NCI-H2107 (cell line): ENCODE data around the gene CFAP298.

Source experiments
- DNase-seq: peaks from one replicate; lab custom pipeline; 2025; lab: John Stamatoyannopoulos, UW

CFAP298 gene

DNA sequence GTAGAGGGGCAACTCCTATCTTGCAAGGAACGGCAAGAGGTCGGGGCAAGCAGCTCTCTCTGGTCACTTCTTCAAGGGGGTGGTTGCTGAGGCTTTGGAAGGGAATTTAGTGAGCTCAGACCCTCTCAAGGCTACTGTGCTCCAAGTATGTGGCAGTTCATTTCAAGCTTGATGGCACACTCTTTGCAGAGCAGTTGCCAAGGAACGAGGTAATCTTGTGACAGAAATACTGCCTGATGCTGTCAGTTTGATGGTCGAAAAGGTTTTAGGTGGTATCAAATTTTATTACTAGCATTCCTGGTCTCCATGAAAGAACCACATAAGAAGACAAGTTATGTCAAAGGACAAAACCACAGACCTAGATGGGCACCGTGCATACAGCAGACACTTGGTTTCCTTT is 13.1 kb downstream of the CFAP298 start:
- no peak for DNase-seq

DNA sequence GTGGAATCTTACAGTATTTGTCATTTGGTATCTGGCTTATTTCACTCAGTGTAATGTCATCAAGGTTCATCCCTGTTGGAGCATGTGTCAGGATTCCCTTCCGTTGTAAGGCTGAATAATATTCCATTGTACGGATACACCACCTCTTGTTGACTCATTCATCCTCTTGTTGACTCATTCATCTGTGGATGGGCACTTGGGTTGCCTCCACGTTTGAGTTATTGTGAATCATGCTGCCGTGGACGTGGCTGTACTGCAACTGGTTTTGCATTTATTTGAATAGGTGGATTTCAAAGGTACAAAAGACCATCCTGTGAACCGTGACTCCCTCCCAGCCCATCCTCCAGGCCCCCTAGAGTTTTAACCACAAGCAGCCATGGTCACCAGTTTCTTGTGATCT is 15.0 kb downstream of the CFAP298 start:
- DNase-seq: no peak

DNA sequence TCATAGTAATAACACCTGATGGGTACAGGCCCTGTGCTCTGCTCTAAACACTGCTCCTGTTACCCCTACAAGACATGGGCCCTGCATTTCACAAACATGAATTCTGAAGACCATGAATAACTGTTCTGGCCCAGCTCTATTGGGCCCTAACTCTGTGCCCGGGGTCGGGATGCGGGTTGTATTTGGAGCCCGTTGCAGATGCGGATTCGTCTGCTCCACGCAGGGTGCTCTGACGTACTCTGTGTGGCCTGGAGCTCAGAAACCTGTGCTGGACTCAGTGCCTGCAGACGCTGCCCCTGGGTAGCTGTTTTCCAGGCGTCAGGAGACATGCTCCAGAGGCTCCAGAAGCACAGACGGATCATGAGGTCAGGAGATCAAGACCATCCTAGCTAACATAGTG is 16.7 kb downstream of the CFAP298 start:
- no peak for DNase-seq

GRCh38 chr21:32593690-32594089 is 18.5 kb downstream of the CFAP298 start:
- no peak for DNase-seq

DNA sequence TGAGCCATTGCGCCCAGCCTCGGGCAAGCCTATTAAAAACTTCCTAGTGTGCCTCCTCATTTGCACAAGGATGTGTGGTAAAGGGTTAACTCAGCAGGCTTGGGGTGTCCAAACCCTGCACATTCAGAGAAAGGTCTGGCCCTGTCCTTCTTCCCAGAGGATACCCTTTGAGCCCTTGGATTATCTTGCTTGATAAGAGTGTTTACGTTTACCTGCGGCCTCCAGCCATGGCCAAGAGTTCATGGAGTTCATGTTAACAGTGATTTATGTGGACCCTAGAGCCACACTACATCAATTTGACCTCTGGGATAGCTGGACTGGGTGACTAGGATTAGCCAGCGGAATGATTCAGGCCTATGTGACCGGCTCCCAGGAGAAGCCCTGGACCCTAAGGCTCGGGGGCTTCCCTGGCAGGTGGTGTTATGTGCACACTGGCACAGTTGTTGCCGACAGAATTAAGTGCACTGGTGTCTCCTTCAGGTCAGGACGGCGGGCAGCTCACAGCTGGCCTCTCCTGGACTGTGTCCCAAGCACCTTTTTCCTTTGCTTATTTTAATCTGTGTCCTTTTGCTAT is 19.2 kb downstream of the CFAP298 start:
- no peak for DNase-seq

GRCh38 chr21:32590130-32590529 is 22.0 kb downstream of the CFAP298 start:
- DNase-seq: no peak

DNA sequence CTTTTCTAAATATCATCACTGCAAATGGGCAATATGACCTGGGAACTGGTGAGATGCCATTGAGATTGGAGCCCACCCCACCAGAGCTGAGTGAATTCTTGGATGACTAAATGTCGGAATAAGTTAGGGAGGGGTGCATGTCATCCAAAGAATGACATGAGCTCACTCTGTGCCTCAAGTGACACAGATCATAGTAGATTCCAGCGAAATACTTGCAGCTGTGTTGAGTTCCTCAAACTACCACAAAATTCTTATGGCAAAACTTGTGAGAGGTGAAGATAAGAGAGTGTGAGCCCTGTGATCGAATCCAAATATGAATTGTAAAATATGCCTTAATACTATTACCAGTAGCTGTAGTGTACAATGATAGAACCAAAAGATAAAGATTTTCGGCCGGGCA is 24.5 kb downstream of the CFAP298 start:
- no peak for DNase-seq

- no peak for DNase-seq
Measured at GRCh38 chr21:32587120-32587519, 25.1 kb downstream of the CFAP298 start.

- no peak for DNase-seq
Measured at GRCh38 chr21:32585970-32586369, 26.2 kb downstream of the CFAP298 start.

- no peak for DNase-seq
Measured at GRCh38 chr21:32585042-32585710, 27.0 kb downstream of the CFAP298 start, which contains the start of gene TCP10L. Gene TCP10L, minus strand, starts transcription at chr21:32585523. Its CDS starts 1,219 bp downstream, at chr21:32584304.

- no peak for DNase-seq
Measured at GRCh38 chr21:32584472-32584871, 27.7 kb downstream of the CFAP298 start.

- DNase-seq: no peak
Measured at GRCh38 chr21:32581732-32582131, 30.4 kb downstream of the CFAP298 start.

DNA sequence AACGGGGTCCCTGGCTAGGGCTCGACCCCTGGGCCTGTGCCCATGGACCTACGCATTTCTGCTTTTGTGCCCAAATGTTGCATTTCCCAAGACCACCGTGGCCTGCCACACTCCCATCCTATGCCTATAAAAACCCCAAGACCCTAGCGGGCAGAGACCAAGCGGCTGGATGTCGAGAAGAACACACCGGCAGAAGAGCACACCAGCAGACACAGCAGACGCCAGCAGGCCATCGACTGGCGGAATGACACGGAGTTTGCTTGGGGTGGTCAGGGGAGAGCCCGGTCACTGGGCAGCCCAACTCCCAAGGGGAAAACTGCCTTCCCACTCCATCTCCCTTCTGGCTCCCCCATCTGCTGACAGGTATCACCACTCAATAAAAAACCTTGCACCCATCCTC is 31.2 kb downstream of the CFAP298 start:
- no peak for DNase-seq

DNA sequence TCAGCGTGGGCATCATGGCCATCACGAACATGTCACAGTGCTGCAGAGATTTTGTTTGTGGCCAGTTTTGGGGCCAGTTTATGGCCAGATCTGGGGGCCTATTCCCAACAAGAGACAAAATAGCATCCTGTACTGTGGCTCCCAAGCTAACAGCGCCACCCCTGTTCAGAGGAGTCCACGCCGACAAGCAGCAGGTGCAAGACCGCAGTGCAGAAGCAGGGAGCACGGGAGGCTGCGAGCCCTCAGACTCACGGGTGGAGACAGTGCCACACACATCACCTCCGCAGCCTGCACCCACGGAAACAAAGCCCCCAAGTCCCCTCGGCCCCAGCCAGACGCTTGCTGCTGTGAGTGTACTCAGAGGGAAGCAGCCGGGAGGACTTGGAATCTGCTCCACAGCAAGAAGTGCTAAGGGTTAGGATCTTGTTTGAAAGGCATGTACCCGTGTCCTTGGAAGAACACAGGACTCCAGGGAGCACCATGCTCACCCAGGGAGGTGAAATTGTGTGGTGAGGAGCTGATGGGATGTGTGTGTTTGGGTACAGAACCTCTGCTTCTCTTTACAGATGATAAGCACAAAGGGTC is 34.0 kb downstream of the CFAP298 start:
- no peak for DNase-seq

GRCh38 chr21:32576011-32576410 is 36.2 kb downstream of the CFAP298 start:
- no peak for DNase-seq

DNA sequence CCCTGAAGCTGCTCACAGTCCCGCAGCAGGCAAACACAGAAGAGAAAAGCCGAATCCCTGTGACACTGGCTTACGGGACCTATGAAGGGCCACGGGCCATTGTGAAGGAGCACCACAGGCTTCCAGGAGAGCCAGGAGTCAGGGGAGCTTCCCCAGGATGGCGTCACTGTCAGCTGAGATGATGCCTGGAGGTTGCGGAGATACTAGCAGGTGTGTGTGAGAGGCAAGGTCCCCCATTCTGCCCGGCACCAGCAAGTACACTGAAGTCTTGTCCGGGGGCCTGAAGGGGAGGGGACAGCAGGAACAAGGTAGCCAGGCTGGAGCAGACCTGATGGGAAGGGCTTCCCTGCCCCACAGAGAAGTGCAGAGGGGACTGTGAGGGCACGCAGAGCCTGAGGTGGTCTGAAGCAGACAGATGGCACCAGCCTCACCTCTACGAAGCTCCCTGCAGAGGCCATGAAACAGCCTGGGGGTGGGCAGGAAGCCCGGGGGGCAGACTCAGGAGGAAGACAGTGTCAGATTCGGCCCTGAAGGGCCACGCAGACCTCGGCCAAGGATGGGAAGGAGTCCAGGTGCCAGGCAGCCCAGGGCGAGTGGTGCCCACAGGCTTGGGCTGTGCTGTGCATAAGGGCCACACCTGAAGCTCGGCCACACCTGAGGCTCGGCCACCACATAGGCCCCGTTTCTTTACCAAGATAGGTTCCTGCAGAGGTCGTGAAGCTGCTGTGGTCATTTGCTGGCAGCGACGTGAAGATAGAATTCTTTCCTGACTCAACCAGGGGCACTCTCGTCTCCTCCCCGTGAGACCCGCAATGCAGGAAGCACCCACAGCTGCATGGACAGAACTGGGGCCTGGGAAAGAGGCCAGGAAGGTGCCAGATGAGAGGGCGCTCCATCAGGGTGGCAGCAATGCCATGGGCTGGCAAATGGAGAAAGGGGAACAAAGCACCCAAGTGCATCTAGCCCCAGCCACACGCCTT is 36.9 kb downstream of the CFAP298 start:
- DNase-seq: no peak

DNA sequence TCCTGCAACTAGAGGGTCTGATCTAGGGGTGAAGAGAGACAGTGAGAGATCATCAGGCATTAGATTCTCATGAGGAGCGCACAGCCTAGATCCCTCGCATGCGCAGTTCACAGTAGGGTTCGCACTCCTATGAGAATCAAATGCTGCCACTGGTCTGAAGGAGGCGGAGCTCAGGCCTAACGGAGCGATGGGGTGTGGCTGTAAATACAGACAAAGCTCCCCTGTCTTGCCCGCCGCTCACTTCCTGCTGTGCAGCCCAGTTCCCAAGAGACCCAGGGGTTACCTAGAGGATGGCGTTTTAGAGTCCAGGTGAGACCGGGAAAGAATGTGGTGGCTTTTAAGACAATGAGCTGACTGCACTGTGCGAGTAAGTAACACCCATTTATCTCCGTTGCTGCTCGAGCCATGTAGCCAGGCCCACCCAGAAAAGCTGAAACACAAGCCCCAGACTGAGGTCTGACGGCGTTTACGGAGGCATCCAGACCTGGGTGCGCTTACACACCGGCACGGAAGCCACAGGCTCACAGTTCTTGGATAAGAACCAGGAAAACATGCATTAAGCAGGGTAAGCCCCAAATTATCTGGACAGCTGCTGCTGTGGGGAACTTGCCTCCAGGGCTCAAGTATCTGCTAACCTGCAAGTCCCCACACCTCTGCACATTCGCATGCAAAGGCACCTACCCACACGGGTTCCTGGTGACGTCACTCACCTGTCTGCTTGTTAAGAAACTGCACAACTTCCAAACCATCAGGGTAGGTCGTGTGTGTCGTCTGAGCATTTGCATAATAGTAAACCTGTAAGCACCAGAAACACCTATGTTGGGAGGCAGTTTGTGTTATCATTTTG is 39.4 kb downstream of the CFAP298 start:
- peak; percentile 54 for DNase-seq

DNA sequence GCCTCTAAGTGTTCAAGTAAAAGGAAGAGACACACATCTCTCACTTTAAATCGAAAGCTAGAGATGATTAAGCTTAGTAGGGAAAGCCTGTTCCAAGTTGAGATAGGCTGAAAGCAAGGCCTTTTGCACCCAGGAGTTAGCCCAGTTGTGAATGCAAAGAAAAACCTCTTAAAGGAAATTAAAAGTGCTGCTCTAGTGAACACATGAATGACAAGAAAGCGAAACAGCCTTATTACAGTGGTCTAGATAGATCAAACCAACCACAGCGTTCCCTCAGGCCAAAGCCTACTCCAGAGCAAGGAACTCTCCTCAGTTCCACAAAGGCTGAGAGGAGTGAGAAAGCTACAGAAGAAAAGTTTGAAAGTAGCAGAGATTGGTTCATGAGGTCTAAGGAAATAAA is 41.7 kb downstream of the CFAP298 start:
- DNase-seq: no peak

DNA sequence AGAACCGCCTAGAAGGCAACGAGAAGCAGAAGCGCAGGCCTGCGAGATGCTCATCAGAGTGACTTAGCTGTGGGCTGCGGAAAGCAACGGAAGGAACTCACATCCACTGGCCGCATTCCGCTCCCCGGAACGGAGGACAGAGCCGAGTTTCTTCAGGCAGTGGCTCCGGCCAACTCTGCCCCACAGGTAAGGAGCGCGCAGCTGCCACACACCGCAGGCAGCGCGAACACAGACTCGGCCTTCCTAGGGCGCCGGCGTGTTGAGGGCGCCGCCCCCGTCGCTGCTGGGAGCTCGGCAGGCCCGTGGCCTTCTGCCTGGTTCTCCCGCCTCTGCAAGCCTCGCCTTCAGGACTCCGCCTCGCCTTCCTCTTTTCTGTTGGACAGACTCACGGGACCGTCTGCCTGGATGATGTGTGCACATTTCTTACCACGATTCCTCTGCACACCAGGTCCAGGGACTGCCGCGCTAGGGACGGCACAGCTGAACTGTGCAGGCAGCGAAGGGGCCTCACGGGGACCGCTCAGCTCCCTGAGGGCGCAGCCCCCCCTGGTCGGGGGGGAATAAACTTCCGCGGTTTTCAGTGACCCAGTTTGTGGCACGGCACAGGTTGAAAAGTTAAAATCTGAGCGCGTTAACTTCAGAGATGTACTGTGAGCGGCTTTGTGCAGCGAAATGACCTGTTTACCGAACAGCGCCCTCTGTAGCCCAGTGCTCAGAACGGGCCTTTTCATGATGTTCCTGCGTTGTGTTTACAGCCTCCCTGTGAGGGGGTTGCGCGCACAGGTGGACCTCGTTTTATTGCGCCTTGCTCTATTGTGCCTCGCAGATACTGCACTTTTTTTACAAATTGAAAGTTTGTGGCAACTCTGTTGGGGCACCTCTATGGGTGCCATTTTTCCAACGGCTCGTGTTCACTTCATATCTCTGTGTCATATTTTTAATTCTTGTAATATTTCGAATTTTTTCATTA is 42.6 kb downstream of the CFAP298 start:
- DNase-seq: peak; percentile 63

DNA sequence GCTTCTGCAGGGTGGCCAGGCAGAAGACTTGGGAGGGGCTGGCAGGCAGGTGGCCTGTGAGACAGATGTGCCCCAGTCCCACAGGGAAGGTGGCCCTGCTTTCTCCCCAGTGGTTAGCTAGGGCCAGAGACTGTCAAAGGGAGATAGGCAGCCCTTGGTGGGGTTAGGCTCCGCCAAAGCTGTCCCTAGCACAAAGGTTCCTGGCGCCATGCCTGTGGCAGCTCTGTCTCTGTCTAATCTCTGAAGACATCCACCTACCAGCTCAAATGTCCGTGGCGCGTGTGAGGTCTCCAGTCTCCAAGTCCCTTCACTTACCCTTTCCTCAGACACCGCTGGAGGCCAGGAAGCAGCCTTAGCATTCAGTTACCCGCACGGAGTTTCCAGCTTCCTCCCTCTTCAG is 44.6 kb downstream of the CFAP298 start:
- no peak for DNase-seq
